ENCODE results near the gene PRKAR2A. TPM values are rescaled to one million over a fixed set of nuclear protein-coding genes. Genes with fewer than 3 reads are reported as not detected.
"Not testable (repeated sequence)": the region's sequence is repeated elsewhere in the genome, so short reads cannot be mapped to it uniquely, and the experiment has no call there.

Gene PRKAR2A
- total RNA-seq, 1 experiment from 2014 or later = 54.2 TPM

DNA sequence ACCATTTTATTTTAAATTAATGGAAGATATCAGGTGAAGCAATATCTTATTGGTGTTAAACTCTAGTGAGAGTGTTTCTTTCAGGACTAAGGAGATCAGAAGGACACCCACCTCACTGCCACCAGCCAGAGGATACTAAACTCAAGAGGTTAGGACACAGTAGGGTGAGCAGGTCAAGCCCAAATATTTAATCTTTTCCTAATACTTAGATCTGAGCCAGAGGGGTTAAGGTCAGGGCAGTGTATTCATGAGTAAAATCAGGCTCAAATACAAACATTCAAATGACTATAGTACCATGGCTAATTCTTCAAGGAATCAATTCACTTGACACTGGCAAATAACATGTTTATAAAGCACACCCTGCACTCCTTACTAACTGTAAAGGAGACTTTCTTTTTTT, 65.6 kb downstream of the PRKAR2A start:
- CTCF ChIA-PET = interaction anchor here (0.5 kb wide), 1 partner anchor 9 kb away, joined by 10 read pairs; no protein-coding TSS in a partner anchor
- H3K9me2 ChIP-seq (ENCODE audit: insufficient read depth) = no peaks in the 10 kb centered on the region
- intact Hi-C loops (cut with micrococcal nuclease; ENCODE audit: unreplicated experiment) = no loop called here
- H3K4me1 ChIP-seq (replicated peaks; ENCODE audit: insufficient read depth) = no peaks in the 10 kb centered on the region
- no peak overlapping the region for H3K27ac ChIP-seq
- no peak overlapping the region for H3K4me2 ChIP-seq
- no peaks in the 10 kb centered on the region for H3K79me2 ChIP-seq (ENCODE audit: low read depth)
- TF ChIP-seq, protein P1, sequence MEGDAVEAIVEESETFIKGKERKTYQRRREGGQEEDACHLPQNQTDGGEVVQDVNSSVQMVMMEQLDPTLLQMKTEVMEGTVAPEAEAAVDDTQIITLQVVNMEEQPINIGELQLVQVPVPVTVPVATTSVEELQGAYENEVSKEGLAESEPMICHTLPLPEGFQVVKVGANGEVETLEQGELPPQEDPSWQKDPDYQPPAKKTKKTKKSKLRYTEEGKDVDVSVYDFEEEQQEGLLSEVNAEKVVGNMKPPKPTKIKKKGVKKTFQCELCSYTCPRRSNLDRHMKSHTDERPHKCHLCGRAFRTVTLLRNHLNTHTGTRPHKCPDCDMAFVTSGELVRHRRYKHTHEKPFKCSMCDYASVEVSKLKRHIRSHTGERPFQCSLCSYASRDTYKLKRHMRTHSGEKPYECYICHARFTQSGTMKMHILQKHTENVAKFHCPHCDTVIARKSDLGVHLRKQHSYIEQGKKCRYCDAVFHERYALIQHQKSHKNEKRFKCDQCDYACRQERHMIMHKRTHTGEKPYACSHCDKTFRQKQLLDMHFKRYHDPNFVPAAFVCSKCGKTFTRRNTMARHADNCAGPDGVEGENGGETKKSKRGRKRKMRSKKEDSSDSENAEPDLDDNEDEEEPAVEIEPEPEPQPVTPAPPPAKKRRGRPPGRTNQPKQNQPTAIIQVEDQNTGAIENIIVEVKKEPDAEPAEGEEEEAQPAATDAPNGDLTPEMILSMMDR (conservative IDR thresholded peaks at IDR 0.05) = no peak
- no peak for TF ChIP-seq EZH2 (IDR thresholded peaks at IDR 0.05; ENCODE audit: low read depth)
- H4K20me1 ChIP-seq (ENCODE audit: insufficient read depth) = no peaks in the 10 kb centered on the region
- H3K9me3 ChIP-seq (ENCODE audit: insufficient read depth, low read depth) = no peaks in the 10 kb centered on the region
- no peak for DNase-seq
- no peaks in the 10 kb centered on the region for H3F3A ChIP-seq (ENCODE audit: insufficient read depth, low read depth)
- no peaks in the 10 kb centered on the region for H3K36me3 ChIP-seq (ENCODE audit: low read depth)
- POLR2A ChIA-PET (ENCODE audit: unreplicated experiment) = no interaction called here
- no peak overlapping the region for H3K4me3 ChIP-seq
- H3K27me3 ChIP-seq (ENCODE audit: insufficient read depth, low read depth) = no peaks in the 10 kb centered on the region
- H2AFZ ChIP-seq = no peak overlapping the region
- no TSS peak for BruUV-seq (replicated peaks)

DNA sequence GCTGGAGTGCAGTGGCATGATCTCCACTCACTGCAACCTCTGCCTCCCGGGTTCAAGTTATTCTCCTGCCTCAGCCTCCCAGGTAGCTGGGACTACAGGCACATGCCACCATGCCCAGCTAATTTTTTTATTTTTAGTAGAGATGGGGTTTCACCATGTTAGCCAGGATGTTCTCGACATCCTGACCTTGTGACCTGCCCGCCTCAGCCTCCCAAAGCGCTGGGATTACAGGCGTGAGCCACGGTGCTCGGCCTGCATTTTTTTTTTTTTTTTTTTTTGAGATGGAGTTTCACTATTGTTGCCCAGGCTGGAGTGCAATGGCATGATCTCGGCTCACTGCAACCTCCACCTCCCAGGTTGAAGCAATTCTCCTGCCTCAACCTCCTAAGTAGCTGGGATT, 69.1 kb downstream of the PRKAR2A start:
- H3K9me3 ChIP-seq (ENCODE audit: insufficient read depth, low read depth); H3K79me2 ChIP-seq (ENCODE audit: low read depth); BruUV-seq (replicated peaks); POLR2A ChIA-PET (ENCODE audit: unreplicated experiment); H3K4me2 ChIP-seq; H3K27me3 ChIP-seq (ENCODE audit: insufficient read depth, low read depth); DNase-seq; H3K36me3 ChIP-seq (ENCODE audit: low read depth); H3K9me2 ChIP-seq (ENCODE audit: insufficient read depth); H3K27ac ChIP-seq; H3F3A ChIP-seq (ENCODE audit: insufficient read depth, low read depth); H2AFZ ChIP-seq; H4K20me1 ChIP-seq (ENCODE audit: insufficient read depth); intact Hi-C loops (cut with micrococcal nuclease; ENCODE audit: unreplicated experiment); H3K4me3 ChIP-seq; CTCF ChIA-PET; H3K4me1 ChIP-seq (replicated peaks; ENCODE audit: insufficient read depth): not testable (repeated sequence)

DNA sequence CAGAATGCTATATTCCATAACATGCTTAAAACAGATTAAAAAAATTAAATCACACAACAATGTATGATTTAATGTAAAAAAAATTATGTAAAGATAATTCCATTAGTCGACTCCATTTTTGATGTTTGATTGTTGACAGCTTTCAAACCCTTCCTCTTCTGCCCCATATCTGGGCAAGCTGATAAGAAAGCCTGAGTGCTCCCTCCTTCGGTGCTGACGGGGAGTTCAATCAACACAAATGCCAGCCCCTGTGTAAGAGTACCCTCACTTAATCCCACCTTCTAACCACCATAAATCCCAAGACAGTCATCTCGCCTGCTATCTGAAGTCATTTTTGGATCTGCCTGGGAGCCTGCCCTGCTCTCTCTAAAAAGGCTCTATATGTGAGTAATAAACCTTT, 70.8 kb downstream of the PRKAR2A start:
- no peaks in the 10 kb centered on the region for H3K9me2 ChIP-seq (ENCODE audit: insufficient read depth)
- intact Hi-C loops (cut with micrococcal nuclease; ENCODE audit: unreplicated experiment) = no loop called here
- no peaks in the 10 kb centered on the region for H4K20me1 ChIP-seq (ENCODE audit: insufficient read depth)
- no peak overlapping the region for H2AFZ ChIP-seq
- no peaks in the 10 kb centered on the region for H3K79me2 ChIP-seq (ENCODE audit: low read depth)
- H3K4me3 ChIP-seq = no peak overlapping the region
- no TSS peak for BruUV-seq (replicated peaks)
- TF ChIP-seq, protein P1 (conservative IDR thresholded peaks at IDR 0.05) = no peak
- no peak for TF ChIP-seq EZH2 (IDR thresholded peaks at IDR 0.05; ENCODE audit: low read depth)
- H3K4me2 ChIP-seq = no peak overlapping the region
- no peaks in the 10 kb centered on the region for H3K36me3 ChIP-seq (ENCODE audit: low read depth)
- H3K4me1 ChIP-seq (replicated peaks; ENCODE audit: insufficient read depth) = no peaks in the 10 kb centered on the region
- H3K27ac ChIP-seq = no peak overlapping the region
- no peaks in the 10 kb centered on the region for H3K27me3 ChIP-seq (ENCODE audit: insufficient read depth, low read depth)
- CTCF ChIA-PET = no interaction called here
- H3K9me3 ChIP-seq (ENCODE audit: insufficient read depth, low read depth) = no peaks in the 10 kb centered on the region
- POLR2A ChIA-PET (ENCODE audit: unreplicated experiment) = no interaction called here
- no peaks in the 10 kb centered on the region for H3F3A ChIP-seq (ENCODE audit: insufficient read depth, low read depth)
- DNase-seq = no peak

DNA sequence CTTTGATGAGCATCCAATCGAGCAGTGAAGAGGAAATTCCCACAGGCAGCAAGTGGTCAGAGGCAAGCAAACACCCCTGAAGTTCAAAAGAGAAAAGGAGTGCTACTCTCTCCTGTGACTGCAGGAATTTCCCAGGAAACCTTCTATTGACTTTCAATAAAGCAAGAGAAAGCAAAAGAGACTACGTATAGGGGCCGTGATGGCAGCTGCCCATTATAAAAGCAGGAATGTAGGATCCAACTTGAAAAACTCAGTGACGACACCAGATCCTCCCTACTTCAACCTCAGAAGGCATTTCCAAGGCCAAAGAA, 77.5 kb downstream of the PRKAR2A start:
- no peaks in the 10 kb centered on the region for H3K36me3 ChIP-seq (ENCODE audit: low read depth)
- intact Hi-C loops (cut with micrococcal nuclease; ENCODE audit: unreplicated experiment) = no loop called here
- CTCF ChIA-PET = no interaction called here

More for the DNA sequence above, 77.5 kb downstream of the PRKAR2A start:
- Histone ChIP-seq H3K9me2 (ENCODE audit: insufficient read depth) (no peaks in the 10 kb centered on the region), H3K27ac (no peak overlapping the region), H3K4me1 (replicated peaks; ENCODE audit: insufficient read depth) (no peaks in the 10 kb centered on the region), H3K79me2 (ENCODE audit: low read depth) (no peaks in the 10 kb centered on the region), H3K9me3 (ENCODE audit: insufficient read depth, low read depth) (no peaks in the 10 kb centered on the region), H3F3A (ENCODE audit: insufficient read depth, low read depth) (no peaks in the 10 kb centered on the region), H4K20me1 (ENCODE audit: insufficient read depth) (no peaks in the 10 kb centered on the region), H3K4me3 (no peak overlapping the region), H2AFZ (no peak overlapping the region), H3K4me2 (no peak overlapping the region), H3K27me3 (ENCODE audit: insufficient read depth, low read depth) (no peaks in the 10 kb centered on the region)
- POLR2A ChIA-PET (ENCODE audit: unreplicated experiment) = no interaction called here
- no peak for TF ChIP-seq EZH2 (IDR thresholded peaks at IDR 0.05; ENCODE audit: low read depth)
- TF ChIP-seq, protein P1 (conservative IDR thresholded peaks at IDR 0.05) = no peak
- BruUV-seq (replicated peaks) = no TSS peak
- no peak for DNase-seq

All from PC-9 (cell line).